Keratinocyte (primary cell): Measurements from ENCODE around the gene NR3C2.

ENCODE experiments used
- CTCF ChIP-seq, 3 experiments: IDR thresholded peaks in 1 of 3; conservative IDR thresholded peaks in 1 of 3; optimal IDR thresholded peaks in 1 of 3; 2 replicates in 2 of 3; 3 replicates in 1 of 3; pipeline versions ENCODE3 to v1.5.1; 2011; ENCODE audit warnings: low read length in 3 of 3, mild to moderate bottlenecking in 3 of 3, moderate library complexity in 2 of 3, control low read depth in 1 of 3, inconsistent platforms in 1 of 3; ENCODE audit not compliant: insufficient read depth in 2 of 3; ENCODE audit errors: extremely low read depth in 1 of 3
- EZH2 ChIP-seq: IDR thresholded peaks from one replicate; pipeline ENCODE4 v1.6.1; 2012; ENCODE audit warnings: inconsistent platforms, mild to moderate bottlenecking, low read length, moderate library complexity

GRCh38 chr4:148224476-148224875 is 217.7 kb downstream of the NR3C2 start:
- TF ChIP-seq CTCF (optimal IDR thresholded peaks at IDR 0.05 in 1 of 3, IDR thresholded peaks at IDR 0.05 in 1 of 3, conservative IDR thresholded peaks at IDR 0.05 in 1 of 3; ENCODE audit: extremely low read depth in 1 of 3, insufficient read depth in 2 of 3, low read length in 3 of 3) (no peak), EZH2 (no peak)
